Epithelial cell of esophagus (primary cell): ENCODE measurements around the gene ZNF765.
A peak's percentile ranks its signal among the peaks of the same experiment; 100 is the strongest.
"Not testable (repeated sequence)": the region's sequence is repeated elsewhere in the genome, so short reads cannot be mapped to it uniquely, and the experiment has no call there.

Source experiments
- DNase-seq: peaks from one replicate; pipeline ENCODE4 v3.0.0; 2010; ENCODE audit warnings: low read depth
- H3K4me3 ChIP-seq: 2 replicates; pipeline ENCODE4 v1.5.1; 2011; ENCODE audit warnings: mild to moderate bottlenecking, low read length, control low read depth
- CTCF ChIP-seq: IDR thresholded peaks from 2 replicates; pipeline ENCODE4 v1.5.1; 2011; ENCODE audit warnings: low read depth, mild to moderate bottlenecking, low read length, control low read depth, inconsistent platforms; ENCODE audit not compliant: insufficient read depth; ENCODE audit errors: missing control alignments

Gene ZNF765

DNA sequence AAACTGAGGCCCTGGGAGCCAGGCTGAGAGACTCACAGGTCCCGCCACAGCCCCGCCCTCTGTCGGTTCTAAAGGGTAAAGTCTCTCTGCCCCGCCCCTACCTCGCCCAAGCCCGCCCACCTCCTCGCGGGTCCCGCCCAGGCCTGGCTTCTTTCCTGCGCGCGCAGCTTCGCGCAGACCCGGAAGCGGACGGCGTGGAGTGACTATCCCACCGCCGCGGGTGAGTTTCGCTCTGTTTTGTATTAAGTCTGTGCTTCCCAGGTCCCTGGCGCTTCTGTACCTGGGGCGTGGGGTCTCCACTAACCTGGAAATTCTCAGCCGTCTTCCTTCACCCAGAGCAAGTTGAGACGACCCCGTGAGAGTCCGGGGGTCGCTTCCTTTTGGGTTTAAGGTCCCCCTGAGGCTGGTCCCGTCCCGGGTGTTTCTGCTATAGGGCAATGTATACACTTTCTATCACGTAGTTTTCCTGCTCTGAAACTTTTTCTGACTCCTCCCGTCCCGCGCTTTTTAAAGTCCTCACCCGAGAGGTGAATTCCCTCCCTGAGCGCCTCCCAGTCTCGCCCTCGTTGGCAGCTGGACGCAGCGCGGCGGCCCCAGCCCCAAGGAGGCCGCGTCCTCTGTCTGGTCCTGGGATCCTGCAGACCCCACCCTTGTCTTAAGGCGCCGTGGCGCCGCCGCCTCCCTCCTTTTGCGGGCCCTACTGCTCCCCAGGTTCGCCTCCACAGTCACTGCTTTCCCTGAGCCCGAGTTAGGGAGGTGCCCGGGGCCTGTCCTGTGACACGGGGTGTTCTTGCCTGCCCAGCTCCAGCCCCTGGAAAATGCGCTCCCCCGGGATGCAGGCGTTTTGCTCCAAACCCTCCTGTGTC, at the start of gene ZNF765:
Gene ZNF765, plus strand, starts transcription at position 176 of the 866 bp plus-strand sequence. CDS start 2,867 bp downstream, outside the sequence.
- TF ChIP-seq CTCF = peak; percentile 51
- DNase-seq = peak; percentile 95
- peak within 1 kb of the TSS; percentile 89 for H3K4me3 ChIP-seq

- no peak for DNase-seq
- no peak overlapping the region for H3K4me3 ChIP-seq
- TF ChIP-seq CTCF = no peak
Measured at GRCh38 chr19:53355739-53356138, 39.2 kb upstream of the ZNF765 start.

- no peak for TF ChIP-seq CTCF
- H3K4me3 ChIP-seq = no peak overlapping the region
- no peak for DNase-seq
Measured at GRCh38 chr19:53357821-53358581, 36.9 kb upstream of the ZNF765 start.

GRCh38 chr19:53360056-53360455, 34.9 kb upstream of the ZNF765 start:
- not testable (repeated sequence) for H3K4me3 ChIP-seq, DNase-seq

DNA sequence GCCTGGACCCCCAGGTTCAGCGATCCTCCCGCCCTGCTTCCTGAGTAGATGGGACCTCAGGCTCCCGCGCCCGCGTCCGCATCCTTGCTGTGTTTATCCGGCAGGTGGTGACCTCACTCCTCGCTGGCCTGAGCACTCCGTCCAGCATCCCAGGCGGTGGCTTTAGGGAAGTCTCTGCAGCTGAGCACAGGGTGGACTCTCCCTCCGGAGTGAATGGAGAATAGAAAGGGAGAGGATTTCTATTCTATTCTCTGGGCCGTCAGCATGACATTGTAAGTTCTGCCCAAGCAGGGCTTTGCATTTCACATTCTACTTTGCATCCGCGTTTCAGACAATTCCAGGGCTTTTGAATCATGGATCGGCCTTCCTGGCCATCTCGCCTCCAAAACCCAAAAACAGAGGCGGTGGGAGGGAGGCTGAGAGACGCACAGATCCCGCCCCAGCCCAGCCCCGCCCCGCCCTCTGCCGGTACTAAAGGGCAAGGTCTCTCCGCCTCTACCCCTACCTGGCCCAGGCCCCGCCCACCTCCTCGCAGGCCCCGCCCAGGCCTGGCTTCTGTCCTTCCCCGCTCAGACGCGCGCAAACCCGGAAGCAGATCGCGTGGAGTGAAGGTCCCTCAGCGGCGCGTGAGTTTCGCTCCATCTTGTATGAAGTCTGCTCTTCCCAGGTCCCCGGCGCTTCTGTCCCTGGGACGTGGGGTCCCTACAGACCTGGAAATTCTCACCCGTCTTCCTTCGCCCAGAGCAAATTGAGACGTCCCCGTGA, 29.6 kb upstream of the ZNF765 start, which contains the start of gene ZNF525:
Gene ZNF525, plus strand, starts transcription at position 572 of the 765 bp plus-strand sequence. CDS start 6,577 bp downstream, outside the sequence.
- H3K4me3 ChIP-seq = peak within 1 kb of the TSS; percentile 97
- DNase-seq = peak; percentile 93
- TF ChIP-seq CTCF = peak; percentile 15

DNA sequence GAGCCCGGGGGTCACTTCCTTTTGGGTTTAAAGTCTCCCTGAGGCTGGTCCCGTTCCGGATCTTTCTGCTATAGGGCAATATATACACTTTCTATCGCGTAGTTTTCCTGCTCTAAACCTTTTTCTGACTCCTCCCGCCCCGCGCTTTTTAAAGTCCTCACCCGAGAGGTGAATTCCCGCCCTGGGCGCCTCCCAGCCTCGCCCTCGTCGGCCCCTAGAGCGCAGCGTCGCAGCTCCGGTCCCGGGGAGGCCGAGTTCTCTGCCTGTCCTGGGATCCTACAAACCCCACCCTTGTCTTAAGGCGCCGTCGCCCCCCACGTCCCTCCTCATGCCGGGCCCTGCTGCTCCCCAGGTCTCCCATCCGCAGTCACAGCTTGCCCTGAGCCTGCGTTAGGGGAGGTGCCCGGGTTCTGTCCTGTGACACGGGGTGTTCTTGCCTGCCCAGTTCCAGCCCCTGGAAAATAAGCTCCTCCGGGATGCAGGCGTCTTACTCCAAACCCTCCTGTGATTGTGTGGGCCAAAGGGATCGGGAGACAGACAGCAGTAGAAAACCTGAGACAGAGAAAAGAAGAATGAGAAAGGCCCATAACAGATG, 29.0 kb upstream of the ZNF765 start:
- peak overlapping the region; percentile 97 for H3K4me3 ChIP-seq
- no peak for TF ChIP-seq CTCF
- peak; percentile 37 for DNase-seq
